ENCODE measurements around the gene DNAH2. TPM values are rescaled to one million over a fixed set of nuclear protein-coding genes. Genes with fewer than 3 reads are reported as not detected.
A peak's percentile ranks its signal among the peaks of the same experiment; 100 is the strongest.

DNAH2 gene
- total and polyA plus RNA-seq, 12 donors: under 0.01 to 0.30 (median 0.03) TPM; not detected in 3

DNA sequence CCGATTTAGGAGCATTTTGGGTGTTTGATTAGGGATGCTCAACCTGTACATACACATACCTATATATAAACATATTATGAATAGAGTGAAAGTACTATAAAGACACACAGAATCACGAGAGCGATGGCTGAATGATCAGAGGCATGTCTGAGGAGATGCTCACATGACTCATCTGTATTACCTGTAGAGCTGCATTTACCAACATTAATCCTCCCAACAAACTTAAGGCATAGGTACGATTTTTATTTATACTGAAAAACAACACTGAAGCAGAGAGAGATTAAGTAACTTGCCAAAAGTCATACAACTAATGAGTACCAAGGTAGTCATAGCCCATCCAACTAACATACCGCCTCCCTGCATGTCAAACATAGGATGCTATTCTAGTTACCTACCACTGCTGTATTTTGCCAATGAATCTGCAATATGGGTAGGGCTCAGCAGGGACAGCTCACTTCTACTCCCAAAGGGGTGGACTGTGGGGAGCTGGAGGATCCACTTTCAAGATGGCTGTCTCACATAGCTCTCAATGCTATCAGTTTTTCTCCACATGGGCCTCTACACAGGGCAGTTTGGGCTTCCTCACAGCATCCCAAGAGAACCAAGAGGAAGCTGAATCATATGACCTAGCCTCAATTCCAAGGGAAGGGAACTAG is 147.6 kb downstream of the DNAH2 start:
- WGBS, 2 donors: 95 to 96% methylated on average over 5 of the region's 5 CpGs

DNA sequence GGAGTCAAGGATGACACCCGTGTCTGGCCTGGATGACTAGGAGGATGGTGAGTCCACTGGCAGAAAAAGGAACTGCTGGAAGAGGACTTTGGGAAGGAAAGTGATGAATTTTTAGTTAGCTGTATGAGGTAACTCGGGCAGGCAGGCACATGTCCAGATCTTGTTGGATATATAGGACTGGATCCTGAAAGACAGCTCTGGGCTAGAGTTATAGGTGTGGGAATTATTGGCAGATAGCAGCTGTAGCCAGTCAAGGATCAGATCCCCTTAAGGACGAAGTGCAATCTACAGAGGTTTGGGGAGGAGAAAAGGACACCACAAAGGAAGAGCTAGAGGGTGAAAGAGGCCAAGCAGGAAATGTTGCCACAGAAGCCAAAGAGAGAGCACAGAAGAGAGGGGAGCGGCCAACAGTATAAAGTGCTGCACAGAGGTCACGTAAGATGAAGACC is 150.4 kb downstream of the DNAH2 start:
- TF ChIP-seq CTCF (IDR thresholded peaks at IDR 0.05): no peak
- WGBS, 2 donors: 79 to 86% methylated on average over 5 of the region's 5 CpGs
- Histone ChIP-seq H3K36me3 (peaks cover 0 to 68% (median 0%) of the 10 kb centered on the region in 9 donors), H3K4me3 (no peak overlapping the region), H3K4me1 (peaks cover 0 to 15% (median 0%) of the 10 kb centered on the region in 9 donors), H3K27ac (peak overlapping the region in 1 of 10 donors; percentile 3), H3K9me3 (peaks cover 0 to 4% (median 0%) of the 10 kb centered on the region in 11 donors), H3K27me3 (no peaks in the 10 kb centered on the region)
- ATAC-seq (no peak), DNase-seq (no peak)
- intact Hi-C loops (cut with DNase I): loop anchor here in 2 of 10 donors (5.0 to 10.0 kb wide), 2 partner anchors 174 to 177 kb away; no protein-coding TSS in a partner anchor

More for the DNA sequence above, 147.6 kb downstream of the DNAH2 start:
- Histone ChIP-seq H3K9me3 (peaks cover 0 to 4% (median 0%) of the 10 kb centered on the region in 11 donors), H3K4me3 (no peak overlapping the region), H3K36me3 (peaks cover 0 to 73% (median 0%) of the 10 kb centered on the region in 9 donors), H3K27ac (no peak overlapping the region), H3K27me3 (no peaks in the 10 kb centered on the region), H3K4me1 (peaks cover 0 to 15% (median 0%) of the 10 kb centered on the region in 9 donors)
- no peak for DNase-seq
- intact Hi-C loops (cut with DNase I): loop anchor here (5.0 to 10.0 kb wide), 8 partner anchors 32 to 192 kb away; no protein-coding TSS in a partner anchor
- no peak for ATAC-seq
- TF ChIP-seq CTCF (IDR thresholded peaks at IDR 0.05): no peak

DNA sequence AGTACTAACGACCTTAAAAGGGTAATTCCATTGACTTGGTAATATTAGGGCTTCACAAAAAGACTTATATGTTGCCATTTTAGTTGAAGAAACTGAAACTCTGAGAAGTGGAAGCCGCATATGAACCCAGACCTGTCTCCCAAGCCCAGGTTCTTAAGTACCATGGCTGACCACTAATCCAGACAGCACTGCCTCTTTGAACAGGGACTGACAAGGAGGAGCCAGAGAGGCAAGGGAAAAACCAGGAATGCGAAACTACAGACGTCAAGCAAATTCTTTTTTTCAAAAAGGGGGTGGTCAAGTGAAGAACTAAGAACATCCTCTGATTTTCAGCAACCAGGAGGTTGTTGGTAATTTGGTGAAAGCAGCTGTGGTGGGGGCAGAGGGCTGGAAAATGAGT is 155.5 kb downstream of the DNAH2 start:
- Histone ChIP-seq H3K27ac (no peak overlapping the region), H3K27me3 (no peaks in the 10 kb centered on the region), H3K4me3 (no peak overlapping the region), H3K9me3 (no peaks in the 10 kb centered on the region), H3K36me3 (peaks cover 0 to 74% (median 0%) of the 10 kb centered on the region in 9 donors), H3K4me1 (peaks cover 0 to 10% (median 0%) of the 10 kb centered on the region in 9 donors)
- no peak for DNase-seq
- 72 to 74% methylated on average over 4 of the region's 4 CpGs for WGBS, 2 donors
- intact Hi-C loops (cut with DNase I): no loop called here
- TF ChIP-seq CTCF (IDR thresholded peaks at IDR 0.05): no peak
- no peak for ATAC-seq

- intact Hi-C loops (cut with DNase I): no loop called here
- no peak overlapping the region for H3K4me3 ChIP-seq
- H3K4me1 ChIP-seq: peaks cover 0 to 17% (median 0%) of the 10 kb centered on the region in 9 donors
- TF ChIP-seq CTCF (IDR thresholded peaks at IDR 0.05): no peak
- H3K9me3 ChIP-seq: no peaks in the 10 kb centered on the region
- ATAC-seq: no peak
- DNase-seq: no peak
- WGBS, 2 donors: 71 to 84% methylated on average over 2 of the region's 2 CpGs
- no peaks in the 10 kb centered on the region for H3K27me3 ChIP-seq
- no peak overlapping the region for H3K27ac ChIP-seq
- H3K36me3 ChIP-seq: peaks cover 0 to 76% (median 10%) of the 10 kb centered on the region in 9 donors
Measured at GRCh38 chr17:7875804-7876370, 158.3 kb downstream of the DNAH2 start.

Measured in heart right ventricle (tissue), 16 donors.